H1 (cell line): Measurements from ENCODE around the gene HADHB. TPM values are rescaled to one million over a fixed set of nuclear protein-coding genes. Genes with fewer than 3 reads are reported as not detected.

Experiments used
- FOSL1 ChIP-seq: IDR thresholded peaks from 2 replicates; pipeline ENCODE4 v1.6.1; 2011; ENCODE audit warnings: mild to moderate bottlenecking, low read depth, low read length, moderate library complexity; ENCODE audit not compliant: insufficient read depth
- HDAC2 ChIP-seq, 2 experiments: fragments of 300-600 bp in 1 of 2; sonication (generic) in 1 of 2; IDR thresholded peaks; 2 replicates each; pipeline ENCODE4 v1.6.1; 2011 to 2012; ENCODE audit warnings: low read depth in 2 of 2, low read length in 2 of 2, mild to moderate bottlenecking in 2 of 2, moderate library complexity in 2 of 2, borderline replicate concordance in 1 of 2, inconsistent platforms in 1 of 2
- SP4 ChIP-seq: IDR thresholded peaks from 2 replicates; pipeline ENCODE4 v1.6.1; 2012; ENCODE audit warnings: low read length, inconsistent platforms
- polyA plus RNA-seq, 7 experiments: library from polyadenylated mRNA; depleted of rRNA in 3 of 7; stranded (reverse) in 5 of 7; unstranded in 2 of 7; fragments of >200 nt in 5 of 7; fragments of 200-250 nt in 2 of 7; gene quantifications; 1 replicate in 5 of 7; 2 replicates in 1 of 7; 4 replicates in 1 of 7; pipeline versions ENCODE4 v1.2.1 to v1.2.3, GENCODE V29; 2011 to 2013; ENCODE audit warnings: missing spikeins in 2 of 7, mixed read lengths in 2 of 7
- total RNA-seq: library from RNA; stranded (reverse); fragmentation: NEBNext Ultra II Directional; extraction: Animal tissue kit (Norgen Biotek cat#: 25700); gene quantifications from 2 replicates; pipeline ENCODE4 v1.2.1, GENCODE V29; 2021
- TF ChIP-seq, protein P1 (sequence below): IDR thresholded peaks from 2 replicates; pipeline ENCODE4 v1.6.1; 2012; ENCODE audit warnings: inconsistent platforms

The HADHB gene
- total and polyA plus RNA-seq, 2 of the 8 experiments (the other 6 are each of a cell fraction or from before 2014, with no cell fraction given): 47.7 to 52.3 TPM

DNA sequence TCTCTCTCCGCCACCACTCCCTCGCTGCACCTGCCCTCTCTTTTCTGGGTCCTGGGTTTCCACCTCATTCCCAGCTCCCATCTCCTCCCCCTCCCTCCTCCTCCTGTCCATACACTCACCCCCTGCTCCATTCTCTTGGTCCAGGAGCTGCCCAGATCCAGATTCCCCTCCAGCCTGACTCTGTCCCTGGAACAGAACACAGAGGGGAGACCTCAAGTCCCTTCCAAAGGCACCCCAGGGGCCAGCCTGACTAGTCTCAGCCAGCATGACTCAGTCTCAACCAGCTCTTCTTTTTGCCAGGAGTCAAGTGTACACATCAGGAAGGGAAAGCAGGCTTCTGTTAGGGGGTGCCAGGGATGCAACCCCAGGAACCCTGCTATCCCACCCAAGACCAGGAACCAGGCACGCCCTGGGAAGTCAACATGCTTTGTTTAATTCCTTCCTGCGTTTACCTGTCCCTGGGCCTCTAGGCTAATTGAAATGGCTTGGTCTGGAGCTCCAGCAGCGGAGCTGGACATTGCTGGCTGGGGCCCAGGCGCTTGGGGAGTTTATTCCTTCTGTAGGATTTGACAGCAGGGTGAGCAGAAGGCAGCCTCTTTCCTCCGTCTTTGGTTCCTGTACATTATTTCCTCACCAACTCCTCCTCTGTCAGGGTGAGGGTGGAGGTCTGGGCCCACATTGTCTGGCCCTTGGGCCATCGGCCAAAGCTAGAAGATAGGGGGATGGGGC, 72.8 kb downstream of the HADHB start (continued):
- TF ChIP-seq HDAC2 (IDR thresholded peaks at IDR 0.05; ENCODE audit: borderline replicate concordance in 1 of 2, low read depth in 2 of 2, low read length in 2 of 2) (no peak), FOSL1 (no peak), SP4 (no peak)
- TF ChIP-seq, protein P1, sequence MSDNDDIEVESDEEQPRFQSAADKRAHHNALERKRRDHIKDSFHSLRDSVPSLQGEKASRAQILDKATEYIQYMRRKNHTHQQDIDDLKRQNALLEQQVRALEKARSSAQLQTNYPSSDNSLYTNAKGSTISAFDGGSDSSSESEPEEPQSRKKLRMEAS: no peak
